ENCODE data around the gene SPAG16.
"Not testable (repeated sequence)": the region's sequence is repeated elsewhere in the genome, so short reads cannot be mapped to it uniquely, and the experiment has no call there.

The SPAG16 gene

DNA sequence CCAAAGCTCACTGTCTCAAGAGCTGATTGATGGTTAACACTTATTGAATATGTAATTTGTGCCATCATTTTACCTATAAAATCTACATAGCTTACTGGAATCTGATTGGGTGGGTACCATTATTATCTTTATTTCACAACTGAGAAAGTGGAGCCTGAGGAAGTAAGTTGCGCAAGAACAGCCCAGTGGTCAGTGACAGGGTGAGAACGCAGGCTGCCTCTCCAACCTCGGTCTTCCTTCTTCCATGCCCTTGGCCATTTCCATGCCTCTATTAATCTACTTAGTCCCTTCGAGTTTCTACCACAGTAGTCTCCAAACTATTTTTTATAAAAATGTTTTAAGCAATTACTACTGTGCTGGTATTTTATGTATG is 735.7 kb downstream of the SPAG16 start:
- DNase-seq: no peak

- no peak for DNase-seq
Measured at GRCh38 chr2:214029190-214029589, 744.9 kb downstream of the SPAG16 start.

- DNase-seq: no peak
Measured at GRCh38 chr2:214031566-214031965, 747.3 kb downstream of the SPAG16 start.

GRCh38 chr2:214034417-214034816 is 750.2 kb downstream of the SPAG16 start:
- DNase-seq: no peak

DNA sequence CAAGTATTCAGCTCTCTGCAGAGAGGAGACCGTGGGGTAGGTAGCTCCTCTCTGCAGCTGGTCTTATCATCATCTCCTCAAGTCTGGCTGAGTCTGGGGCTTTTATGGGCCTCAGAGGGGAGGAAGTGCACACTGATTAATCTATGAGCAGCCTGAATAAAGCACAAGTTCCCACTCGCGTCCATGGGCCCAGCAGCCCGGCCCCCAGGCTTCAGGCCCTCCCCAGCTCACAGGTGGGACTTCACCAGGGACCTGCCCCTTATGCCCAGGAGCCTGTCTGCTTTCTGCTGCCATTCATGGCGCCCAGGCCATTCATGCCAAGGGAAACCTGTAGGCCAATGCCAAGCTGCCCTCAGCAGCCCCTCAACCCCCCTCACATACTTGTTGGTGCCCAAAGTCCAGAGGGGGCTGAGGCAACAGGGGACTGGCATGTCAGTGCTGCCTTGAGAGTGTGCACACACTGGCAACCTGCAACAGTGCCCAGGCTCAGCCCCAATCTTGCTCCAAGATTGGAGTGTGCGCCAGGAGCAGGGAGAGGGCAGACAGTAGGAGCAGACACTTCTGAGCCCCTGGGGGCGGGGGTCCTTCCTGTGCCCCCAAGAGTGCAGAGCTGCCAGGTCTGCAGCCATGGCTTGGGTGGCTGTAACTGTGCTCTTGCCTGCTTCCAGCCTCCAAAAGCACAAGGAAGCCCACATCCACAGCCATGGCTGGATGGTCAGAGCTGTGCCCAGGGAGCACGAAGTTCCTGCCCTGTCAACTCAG is 751.0 kb downstream of the SPAG16 start:
- no peak for DNase-seq

- DNase-seq: no peak
Measured at GRCh38 chr2:214035921-214036320, 751.7 kb downstream of the SPAG16 start.

DNA sequence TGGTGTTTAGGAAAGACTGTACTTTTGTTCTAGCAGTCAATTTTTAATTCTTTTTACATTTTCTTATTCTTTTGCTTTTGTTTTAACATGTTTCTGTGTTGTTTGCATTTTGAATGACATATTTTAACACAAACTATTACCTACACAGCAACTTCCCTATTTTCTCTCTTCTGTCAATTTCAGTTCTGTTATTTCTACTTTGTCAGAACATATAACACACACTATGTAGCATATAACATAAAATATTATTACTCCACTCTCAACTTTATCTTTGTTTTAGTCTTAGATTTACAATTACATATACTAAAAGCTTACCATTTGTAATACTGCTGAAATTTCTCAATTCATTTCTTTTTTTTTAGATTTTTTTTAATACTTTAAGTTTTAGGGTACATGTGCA is 753.9 kb downstream of the SPAG16 start:
- no peak for DNase-seq

DNA sequence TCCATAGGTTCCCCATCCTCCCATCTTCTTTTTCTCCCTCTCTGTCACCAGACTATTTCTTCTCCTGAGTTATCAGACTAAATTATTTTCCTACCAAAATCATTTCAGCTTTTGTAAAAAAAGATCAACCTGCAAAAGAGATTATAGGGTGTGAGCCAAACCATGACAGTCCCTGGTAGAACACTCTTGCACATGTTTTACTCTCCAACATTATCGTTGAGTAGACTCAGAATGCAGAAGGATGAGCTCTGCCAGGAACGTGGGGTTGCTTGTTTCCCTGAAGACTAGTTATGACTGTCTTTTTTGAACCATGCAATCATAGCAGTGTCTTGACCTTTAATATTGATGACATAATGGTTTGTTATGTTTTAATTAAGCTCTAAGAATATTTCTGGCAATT is 766.5 kb downstream of the SPAG16 start:
- no peak for DNase-seq

GRCh38 chr2:214051585-214051984 is 767.3 kb downstream of the SPAG16 start:
- no peak for DNase-seq

DNA sequence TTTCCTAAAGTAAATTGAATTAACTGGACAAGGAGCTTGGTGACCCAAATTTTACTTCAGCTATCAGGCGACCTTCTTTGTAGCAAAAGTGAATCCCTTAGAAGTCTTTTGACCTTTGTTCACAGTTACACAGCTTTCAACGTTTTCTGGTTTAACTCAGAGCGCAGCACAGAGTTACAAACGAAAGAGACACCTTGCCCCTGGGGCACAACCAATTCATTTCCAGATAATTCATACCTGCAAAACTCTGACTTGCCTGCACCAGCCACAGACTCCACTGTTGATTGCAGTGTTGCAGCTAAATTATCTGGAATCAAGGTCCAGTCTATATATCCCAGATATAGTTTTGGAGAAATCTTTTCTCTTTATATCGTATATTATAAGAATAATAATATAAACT is 768.0 kb downstream of the SPAG16 start:
- DNase-seq: no peak

- no peak for DNase-seq
Measured at GRCh38 chr2:214057986-214058385, 773.7 kb downstream of the SPAG16 start.

- DNase-seq: not testable (repeated sequence)
Measured at GRCh38 chr2:214062279-214062678, 778.0 kb downstream of the SPAG16 start.

GRCh38 chr2:214064471-214064870 is 780.2 kb downstream of the SPAG16 start:
- no peak for DNase-seq

GRCh38 chr2:214066862-214067261 is 782.6 kb downstream of the SPAG16 start:
- DNase-seq: no peak

DNA sequence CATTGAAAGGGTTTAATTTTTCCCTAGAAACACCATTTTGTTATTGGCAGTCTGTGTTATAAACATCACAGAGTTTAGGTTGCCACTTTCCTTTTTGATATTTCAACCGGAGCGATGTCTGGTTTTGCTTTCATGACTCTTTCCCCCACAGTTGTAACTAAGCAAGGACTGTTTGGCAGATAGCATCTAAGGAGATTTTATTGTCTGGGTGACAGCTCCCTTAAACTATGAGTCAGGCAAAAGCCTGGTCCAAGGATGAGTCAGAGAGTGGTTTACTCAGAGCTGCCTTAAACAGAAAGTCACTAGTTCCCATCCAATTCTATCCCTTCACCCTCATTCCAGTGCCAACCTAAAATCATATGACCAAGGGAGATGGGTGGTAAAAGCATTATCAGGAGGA is 785.0 kb downstream of the SPAG16 start:
- DNase-seq: no peak

GRCh38 chr2:214075456-214075855 is 791.2 kb downstream of the SPAG16 start:
- DNase-seq: no peak

GRCh38 chr2:214076527-214076926 is 792.3 kb downstream of the SPAG16 start:
- DNase-seq: no peak

DNA sequence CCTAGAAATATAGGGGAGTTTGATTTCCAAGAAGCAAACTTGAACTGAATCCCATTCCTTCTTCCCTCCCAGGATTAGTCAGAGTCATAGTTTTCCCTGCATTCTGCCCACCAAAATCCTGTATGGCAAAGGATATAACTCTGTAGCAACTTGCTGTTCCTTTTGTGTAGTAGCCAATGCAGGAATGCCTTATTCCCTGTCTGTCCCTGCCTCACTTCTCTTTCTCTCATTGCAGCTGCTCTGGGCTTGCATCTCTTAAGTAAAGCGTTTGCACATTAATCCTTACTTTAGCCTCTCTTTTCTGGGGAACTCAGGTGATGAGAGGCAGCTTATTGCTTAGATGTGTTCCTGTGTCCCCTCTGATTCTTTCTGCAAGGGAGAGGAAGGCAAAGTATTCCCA is 793.5 kb downstream of the SPAG16 start:
- no peak for DNase-seq

GRCh38 chr2:214079032-214079431 is 794.8 kb downstream of the SPAG16 start:
- no peak for DNase-seq

DNA sequence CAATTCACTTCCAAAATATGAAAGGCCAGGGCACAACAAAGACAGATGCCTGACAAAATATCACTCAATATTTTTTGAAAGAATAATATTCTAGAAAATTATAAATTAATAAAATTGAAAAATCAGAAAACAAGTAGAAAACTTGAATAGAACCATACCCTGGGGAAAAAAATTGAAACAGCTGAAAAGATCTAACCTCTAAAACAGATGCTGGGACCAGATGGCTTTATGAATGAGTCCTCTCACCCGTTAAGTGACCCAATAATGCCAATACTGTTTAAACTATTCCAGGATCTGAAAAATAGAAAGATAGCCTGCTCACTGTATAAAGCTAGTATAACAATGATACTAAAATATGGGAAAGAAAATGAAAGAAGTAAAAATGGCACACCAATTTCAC is 804.3 kb downstream of the SPAG16 start:
- no peak for DNase-seq

DNA sequence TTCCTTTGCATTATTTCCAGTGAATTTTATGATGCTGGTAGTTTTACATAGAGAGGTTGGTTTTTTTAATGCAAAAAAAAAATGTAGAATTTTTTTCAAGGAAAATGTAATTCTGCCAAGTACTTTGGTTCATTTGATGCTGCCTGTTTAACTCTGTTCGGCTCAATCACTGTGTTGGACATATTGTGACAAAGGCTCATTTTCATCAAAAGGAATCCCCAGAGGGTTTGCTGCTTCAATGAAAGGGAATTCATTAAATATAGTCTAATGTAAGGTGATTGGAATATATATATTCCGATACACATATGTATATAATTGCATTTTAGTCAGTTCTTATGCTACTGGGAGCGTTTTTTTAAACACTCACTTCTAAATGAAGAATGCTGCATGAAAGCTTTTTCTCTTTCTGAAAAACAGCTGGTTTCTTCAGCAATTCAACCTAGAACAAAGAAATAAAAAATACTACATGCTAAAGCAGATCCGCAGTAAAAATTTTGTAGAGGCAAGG is 812.0 kb downstream of the SPAG16 start:
- no peak for DNase-seq

DNA sequence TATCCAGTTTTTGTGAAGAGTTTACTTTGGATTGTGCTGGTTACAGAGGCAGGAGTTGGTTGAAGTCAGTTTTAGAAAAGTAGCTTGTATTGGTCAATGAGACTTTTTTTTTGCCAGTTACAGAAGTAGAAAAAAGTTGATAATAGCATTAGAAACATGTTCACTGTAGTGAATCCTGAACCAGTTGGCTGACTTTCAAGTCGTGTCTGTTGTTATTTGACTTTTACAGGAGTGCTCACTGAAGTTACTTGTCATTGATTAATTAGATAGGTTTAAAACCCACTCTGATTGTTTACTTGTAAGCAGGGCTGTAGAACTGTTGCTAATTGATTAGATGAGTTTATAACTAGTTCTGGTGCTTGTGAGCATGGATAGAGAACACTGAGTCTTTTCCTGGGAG is 814.5 kb downstream of the SPAG16 start:
- no peak for DNase-seq

- no peak for DNase-seq
Measured at GRCh38 chr2:214100488-214100887, 816.2 kb downstream of the SPAG16 start.

DNA sequence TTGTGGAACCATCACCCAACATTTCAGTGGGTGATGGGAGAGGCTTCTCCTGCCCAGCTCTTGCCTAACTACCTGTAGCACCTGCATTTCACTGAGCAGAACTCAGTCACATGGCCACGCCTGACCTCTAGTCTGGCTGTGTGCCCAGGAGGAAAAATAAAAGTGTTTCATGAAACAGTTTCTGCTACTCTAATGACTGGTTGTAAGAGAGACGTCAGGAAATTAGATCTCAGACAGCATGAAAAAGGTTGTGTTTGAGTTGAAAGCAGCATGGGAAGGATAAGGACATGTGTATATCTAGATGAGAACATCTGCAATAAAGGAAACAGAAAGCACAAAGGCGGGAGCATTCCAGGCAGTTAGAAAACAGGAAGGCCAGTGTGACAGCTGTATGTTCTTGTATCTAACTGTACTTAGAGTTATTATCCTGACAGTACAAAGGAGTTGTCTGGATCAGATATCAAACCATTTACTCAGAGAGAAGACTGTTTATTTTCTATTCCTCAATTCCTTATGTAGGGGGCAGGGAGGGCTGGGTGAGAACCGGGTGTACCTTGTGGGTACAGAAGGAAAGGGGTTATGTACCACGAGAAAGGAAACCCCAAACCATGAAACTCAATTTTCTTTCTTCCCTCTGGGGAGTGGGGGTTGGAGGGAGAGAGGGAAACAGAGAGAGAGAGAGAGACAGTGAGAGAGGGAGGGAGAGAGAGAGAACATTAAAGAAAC is 819.2 kb downstream of the SPAG16 start:
- no peak for DNase-seq

GRCh38 chr2:214104219-214104618 is 820.0 kb downstream of the SPAG16 start:
- DNase-seq: no peak

Measured in NCI-H1048 (cell line).